Activated B cell treated with CpG ODN at 0.5 μM for 24 hours (primary cell): ENCODE measurements around the gene TOP2A. TPM values are rescaled to one million over a fixed set of nuclear protein-coding genes. Genes with fewer than 3 reads are reported as not detected.
"Not testable (repeated sequence)": the region's sequence is repeated elsewhere in the genome, so short reads cannot be mapped to it uniquely, and the experiment has no call there.

Experiments
- ATAC-seq: fragments of 200-7000 bp; cut with Tn5 transposase; one replicate; pipeline ENCODE4 v1.10.0; 2021; ENCODE audit warnings: low read depth, mild to moderate bottlenecking, moderate library complexity
- CTCF ChIA-PET: fragments of 350-600 bp; sonication (Branson Sonifier 250); formaldehyde crosslinking; loops from one replicate; lab custom pipeline; 2021; ENCODE audit warnings: antibody characterized with exemption; lab: Charles Lee
- POLR2A ChIA-PET: fragments of 350-600 bp; sonication (Branson Sonifier 250); formaldehyde crosslinking; loops from one replicate; lab custom pipeline; 2021; ENCODE audit warnings: antibody characterized with exemption; lab: Charles Lee
- DNase-seq: peaks from one replicate; pipeline ENCODE4 v3.0.0; 2022
- H3K27ac Mint-ChIP-seq: one replicate; pipeline ENCODE4 v1.8.0; 2020; ENCODE audit warnings: mixed read lengths
- H3K27me3 Mint-ChIP-seq: one replicate; pipeline ENCODE4 v1.8.0; 2021; ENCODE audit warnings: mixed read lengths
- H3K36me3 Mint-ChIP-seq: one replicate; pipeline ENCODE4 v1.8.0; 2021; ENCODE audit warnings: low read depth, mixed read lengths
- H3K4me1 Mint-ChIP-seq: one replicate; pipeline ENCODE4 v1.8.0; 2021; ENCODE audit warnings: mixed read lengths
- H3K4me3 Mint-ChIP-seq: one replicate; pipeline ENCODE4 v1.8.0; 2020; ENCODE audit warnings: mild to moderate bottlenecking, mixed read lengths
- H3K9me3 Mint-ChIP-seq: one replicate; pipeline ENCODE4 v1.8.0; 2020; ENCODE audit warnings: mixed read lengths
- intact Hi-C: fragments of 100-400 bp; cut with micrococcal nuclease; formaldehyde crosslinking; loops from one replicate; pipeline ENCODE4 v1.15.1; 2024
- total RNA-seq: library from RNA; stranded (reverse); gene quantifications from 2 replicates; pipeline ENCODE4 v1.2.3, GENCODE V29; 2022
- TF ChIP-seq, protein P1 (sequence below): fragments of 200-600 bp; IDR thresholded peaks from one replicate; pipeline ENCODE4 v1.8.0; 2022; ENCODE audit warnings: antibody characterized with exemption, mild to moderate bottlenecking

Gene TOP2A
- total RNA-seq, 1 donor from 2014 or later, result 6.6 TPM

DNA sequence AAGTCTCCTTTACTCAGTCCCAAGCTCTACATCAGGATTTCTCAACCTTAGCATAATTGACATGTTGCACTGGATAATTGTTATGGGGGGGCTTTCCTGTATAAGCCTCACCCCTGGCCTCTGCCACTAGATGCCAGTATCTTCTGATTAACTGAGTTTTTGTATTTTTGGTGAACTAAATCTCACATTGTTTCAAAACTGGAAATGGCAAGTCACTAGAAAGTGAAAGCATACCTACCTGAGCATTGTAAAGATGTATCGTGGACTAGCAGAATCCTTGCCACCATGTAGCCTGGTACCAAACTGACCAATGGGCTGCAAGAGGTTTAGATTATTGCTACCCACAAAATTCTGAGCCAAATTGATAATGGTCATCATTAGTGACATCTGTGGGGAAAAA is 15.0 kb downstream of the TOP2A start:
- Mint-ChIP-seq H3K27ac (no peak overlapping the region), H3K4me3 (no peak overlapping the region), H3K36me3 (no peaks in the 10 kb centered on the region), H3K9me3 (no peaks in the 10 kb centered on the region), H3K27me3 (no peaks in the 10 kb centered on the region), H3K4me1 (peaks cover 15% of the 10 kb centered on the region)
- intact Hi-C loops, result loop anchor here (5.0 kb wide), 1 partner anchor 40 kb away; the partner anchor contains the start of gene IGFBP4
- peak; percentile 14 for ATAC-seq
- CTCF ChIA-PET, result interaction anchor here (1.0 to 5.1 kb wide), 3 partner anchors 9 to 131 kb away, joined by 3 to 62 read pairs (median 3); no protein-coding TSS in a partner anchor
- TF ChIP-seq, protein P1, sequence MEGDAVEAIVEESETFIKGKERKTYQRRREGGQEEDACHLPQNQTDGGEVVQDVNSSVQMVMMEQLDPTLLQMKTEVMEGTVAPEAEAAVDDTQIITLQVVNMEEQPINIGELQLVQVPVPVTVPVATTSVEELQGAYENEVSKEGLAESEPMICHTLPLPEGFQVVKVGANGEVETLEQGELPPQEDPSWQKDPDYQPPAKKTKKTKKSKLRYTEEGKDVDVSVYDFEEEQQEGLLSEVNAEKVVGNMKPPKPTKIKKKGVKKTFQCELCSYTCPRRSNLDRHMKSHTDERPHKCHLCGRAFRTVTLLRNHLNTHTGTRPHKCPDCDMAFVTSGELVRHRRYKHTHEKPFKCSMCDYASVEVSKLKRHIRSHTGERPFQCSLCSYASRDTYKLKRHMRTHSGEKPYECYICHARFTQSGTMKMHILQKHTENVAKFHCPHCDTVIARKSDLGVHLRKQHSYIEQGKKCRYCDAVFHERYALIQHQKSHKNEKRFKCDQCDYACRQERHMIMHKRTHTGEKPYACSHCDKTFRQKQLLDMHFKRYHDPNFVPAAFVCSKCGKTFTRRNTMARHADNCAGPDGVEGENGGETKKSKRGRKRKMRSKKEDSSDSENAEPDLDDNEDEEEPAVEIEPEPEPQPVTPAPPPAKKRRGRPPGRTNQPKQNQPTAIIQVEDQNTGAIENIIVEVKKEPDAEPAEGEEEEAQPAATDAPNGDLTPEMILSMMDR, result no peak
- POLR2A ChIA-PET, result interaction anchor here (0.6 kb wide), 1 partner anchor 582 kb away, joined by 3 read pairs; no protein-coding TSS in a partner anchor
- no peak for DNase-seq

DNA sequence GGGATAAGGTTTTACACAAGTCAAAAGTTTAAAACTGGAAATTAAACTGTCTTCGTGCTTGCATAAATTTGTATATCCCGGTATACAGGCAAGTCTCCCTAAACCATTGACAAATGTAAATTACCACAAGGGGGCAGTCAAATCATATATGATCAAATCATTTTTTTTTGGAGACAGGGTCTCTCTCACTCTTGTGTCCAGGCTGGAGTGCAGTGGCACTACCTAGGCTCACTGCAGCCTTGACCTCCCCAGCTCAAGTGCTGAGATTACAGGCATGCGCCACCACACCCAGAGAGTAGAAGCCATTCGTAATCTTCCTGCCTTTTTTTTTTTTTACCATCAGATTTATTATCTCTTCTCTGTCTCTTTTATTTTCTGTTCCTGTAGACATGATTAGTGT is 18.5 kb downstream of the TOP2A start:
- POLR2A ChIA-PET, result no interaction called here
- no peaks in the 10 kb centered on the region for H3K9me3 Mint-ChIP-seq
- ATAC-seq, result peak; percentile 61
- CTCF ChIA-PET, result interaction anchor here (1.1 to 5.1 kb wide), 5 partner anchors 10 to 216 kb away, joined by 4 to 62 read pairs (median 5); no protein-coding TSS in a partner anchor
- no peaks in the 10 kb centered on the region for H3K36me3 Mint-ChIP-seq
- intact Hi-C loops, result loop anchor here (1.0 to 5.0 kb wide), 6 partner anchors 18 to 216 kb away; partner anchors contain the start of gene TOP2A
- H3K27ac Mint-ChIP-seq, result no peak overlapping the region
- no peak overlapping the region for H3K4me3 Mint-ChIP-seq
- no peaks in the 10 kb centered on the region for H3K27me3 Mint-ChIP-seq
- TF ChIP-seq, protein P1, result no peak
- peaks cover 15% of the 10 kb centered on the region for H3K4me1 Mint-ChIP-seq
- no peak for DNase-seq

DNA sequence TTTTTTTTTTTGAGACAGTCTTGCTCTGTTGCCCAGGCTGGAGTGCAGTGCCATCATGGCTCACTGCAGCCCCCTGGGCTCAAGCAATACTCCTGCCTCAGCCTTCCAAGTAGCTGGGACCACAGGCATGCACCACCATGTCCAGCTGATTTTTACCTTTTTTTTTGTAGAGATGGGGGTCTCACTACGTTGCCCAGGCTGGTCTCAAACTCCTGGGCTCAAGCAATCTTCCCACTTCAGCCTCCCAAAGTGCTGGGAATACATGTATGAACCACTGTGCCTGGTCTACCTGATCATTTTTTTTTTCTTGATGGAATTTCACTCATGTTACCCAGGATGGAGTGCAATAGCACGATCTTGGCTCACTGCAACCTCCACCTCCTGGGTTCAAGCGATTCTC is 31.1 kb downstream of the TOP2A start:
- H3K27ac Mint-ChIP-seq, H3K36me3 Mint-ChIP-seq, H3K27me3 Mint-ChIP-seq, DNase-seq, POLR2A ChIA-PET, ATAC-seq, H3K4me3 Mint-ChIP-seq, H3K9me3 Mint-ChIP-seq, CTCF ChIA-PET, intact Hi-C loops, H3K4me1 Mint-ChIP-seq: not testable (repeated sequence)

DNA sequence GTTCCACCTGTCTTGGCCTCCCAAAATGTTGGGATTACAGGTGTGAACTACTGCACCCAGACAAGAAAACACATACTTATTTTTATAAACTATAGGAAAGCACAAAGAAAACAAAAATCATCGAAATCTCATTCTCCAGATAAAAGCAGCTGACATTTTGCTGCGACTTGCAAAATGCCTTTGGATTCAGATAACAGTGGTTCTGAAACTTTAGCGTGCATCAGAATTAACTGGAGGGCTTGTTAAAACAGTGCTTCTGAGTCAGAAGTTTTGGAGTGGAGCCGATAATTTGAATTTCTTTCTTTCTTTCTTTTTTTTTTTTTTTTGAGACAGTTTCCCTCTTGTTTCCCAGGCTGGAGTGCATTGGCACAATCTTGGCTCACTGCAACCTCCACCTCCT is 35.4 kb downstream of the TOP2A start:
- intact Hi-C loops, result no loop called here
- POLR2A ChIA-PET, result no interaction called here

DNA sequence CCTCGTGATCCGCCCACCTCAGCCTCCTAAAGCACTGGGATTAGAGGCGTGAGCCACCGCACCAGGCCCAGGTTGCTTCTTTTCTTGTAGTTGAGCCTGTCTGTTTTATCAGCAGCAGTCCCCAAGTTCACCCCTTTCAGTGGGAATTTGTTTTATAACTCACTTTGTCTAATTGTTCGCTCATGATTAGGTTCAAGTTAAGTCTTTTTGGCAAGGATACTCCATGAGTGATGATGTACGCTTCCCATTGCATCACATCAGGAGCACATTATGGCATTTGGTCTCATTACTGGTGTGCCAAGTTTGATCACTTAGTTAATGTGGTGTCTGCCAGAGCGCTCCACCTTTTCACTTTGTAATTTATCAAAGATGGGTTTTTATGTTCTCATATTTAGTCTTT is 38.7 kb downstream of the TOP2A start:
- peaks cover 3% of the 10 kb centered on the region for H3K4me1 Mint-ChIP-seq
- ChIA-PET POLR2A (no interaction called here), CTCF (no interaction called here)
- H3K27me3 Mint-ChIP-seq, result peaks cover 3% of the 10 kb centered on the region
- intact Hi-C loops, result no loop called here
- no peak overlapping the region for H3K27ac Mint-ChIP-seq
- no peaks in the 10 kb centered on the region for H3K36me3 Mint-ChIP-seq
- no peak overlapping the region for H3K4me3 Mint-ChIP-seq
- H3K9me3 Mint-ChIP-seq, result peaks cover 2% of the 10 kb centered on the region
- TF ChIP-seq, protein P1, result no peak
- DNase-seq (no peak), ATAC-seq (no peak)

More for the DNA sequence above, 35.4 kb downstream of the TOP2A start:
- TF ChIP-seq, protein P1, result no peak
- no peak overlapping the region for H3K27ac Mint-ChIP-seq
- CTCF ChIA-PET, result no interaction called here
- no peaks in the 10 kb centered on the region for H3K4me1 Mint-ChIP-seq
- H3K9me3 Mint-ChIP-seq, result no peaks in the 10 kb centered on the region
- H3K36me3 Mint-ChIP-seq, result no peaks in the 10 kb centered on the region
- ATAC-seq (no peak), DNase-seq (no peak)
- H3K27me3 Mint-ChIP-seq, result no peaks in the 10 kb centered on the region
- no peak overlapping the region for H3K4me3 Mint-ChIP-seq

DNA sequence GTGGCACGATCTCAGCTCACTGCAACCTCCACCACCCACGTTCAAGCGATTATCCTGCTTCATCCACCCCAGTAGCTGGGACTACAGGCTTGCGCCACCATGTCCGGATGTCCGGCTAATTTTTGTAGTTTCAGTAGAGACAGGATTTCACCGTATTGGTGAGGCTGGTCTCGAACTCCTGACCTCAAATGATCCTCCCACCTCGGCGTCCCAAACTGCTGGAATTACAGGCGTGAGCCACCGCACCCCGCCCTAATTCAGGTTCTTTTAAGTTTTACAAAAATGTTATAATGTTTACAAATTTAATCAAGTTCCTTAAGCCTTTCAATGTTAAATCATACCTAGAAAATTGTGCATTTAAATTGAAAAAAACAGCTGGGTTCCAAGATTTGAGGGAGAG is 39.9 kb downstream of the TOP2A start:
- CTCF ChIA-PET, result no interaction called here
- Mint-ChIP-seq H3K4me1 (peaks cover 3% of the 10 kb centered on the region), H3K27me3 (peaks cover 3% of the 10 kb centered on the region), H3K9me3 (peaks cover 2% of the 10 kb centered on the region), H3K27ac (no peak overlapping the region), H3K36me3 (no peaks in the 10 kb centered on the region), H3K4me3 (no peak overlapping the region)
- DNase-seq, result no peak
- POLR2A ChIA-PET, result interaction anchor here (0.6 kb wide), 1 partner anchor 28 kb away, joined by 3 read pairs; no protein-coding TSS in a partner anchor
- ATAC-seq, result no peak
- intact Hi-C loops, result no loop called here
- TF ChIP-seq, protein P1, result no peak

DNA sequence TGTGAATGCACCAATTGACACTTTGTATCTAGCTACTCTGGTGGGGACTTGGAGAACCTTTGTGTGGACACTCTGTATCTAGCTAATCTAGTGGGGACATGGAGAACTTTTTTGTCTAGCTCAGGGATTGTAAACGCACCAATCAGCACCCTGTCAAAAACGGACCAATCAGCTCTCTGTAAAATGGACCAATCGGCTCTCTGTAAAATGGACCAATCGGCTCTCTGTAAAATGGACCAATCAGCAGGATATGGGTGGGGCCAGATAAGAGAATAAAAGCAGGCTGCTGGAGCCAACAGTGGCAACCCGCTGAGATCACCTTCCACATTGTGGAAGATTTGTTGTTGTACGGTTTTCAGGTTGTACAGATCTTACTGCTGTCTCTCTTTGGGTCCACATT is 41.2 kb downstream of the TOP2A start:
- H3K36me3 Mint-ChIP-seq, intact Hi-C loops, H3K27ac Mint-ChIP-seq, H3K4me1 Mint-ChIP-seq, DNase-seq, H3K9me3 Mint-ChIP-seq, CTCF ChIA-PET, H3K4me3 Mint-ChIP-seq, H3K27me3 Mint-ChIP-seq, ATAC-seq, POLR2A ChIA-PET: not testable (repeated sequence)

DNA sequence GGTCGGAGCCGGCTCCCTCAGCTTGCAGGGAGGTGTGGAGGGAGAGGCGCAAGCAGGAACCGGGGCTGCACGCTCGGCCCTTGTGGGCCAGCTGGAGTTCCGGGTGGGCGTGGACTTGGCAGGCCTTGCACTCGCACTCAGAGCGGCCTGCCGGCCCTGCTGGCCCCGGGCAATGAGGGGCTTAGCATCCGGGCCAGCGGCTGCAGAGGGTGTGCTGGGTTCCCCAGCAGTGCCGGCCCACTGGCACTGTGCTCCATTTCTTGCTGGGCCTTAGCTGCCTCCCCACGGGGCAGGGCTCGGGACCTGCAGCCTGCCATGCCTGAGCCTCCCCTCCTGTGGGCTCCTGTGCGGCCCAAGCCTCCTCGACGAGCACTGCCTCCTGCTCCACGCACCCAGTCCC is 41.9 kb downstream of the TOP2A start:
- CTCF ChIA-PET, H3K9me3 Mint-ChIP-seq, H3K27ac Mint-ChIP-seq, H3K36me3 Mint-ChIP-seq, H3K4me1 Mint-ChIP-seq, H3K4me3 Mint-ChIP-seq, H3K27me3 Mint-ChIP-seq, POLR2A ChIA-PET, ATAC-seq, DNase-seq, intact Hi-C loops: not testable (repeated sequence)
